Mesothelial cell of epicardium (in vitro differentiated cells): Measurements from ENCODE around the gene PEX5L. TPM values are rescaled to one million over a fixed set of nuclear protein-coding genes. Genes with fewer than 3 reads are reported as not detected.

Experiments
- DNase-seq, 2 experiments: peaks; one replicate each; pipeline ENCODE4 v3.0.0; 2021; ENCODE audit warnings: low spot score in 2 of 2; ENCODE audit not compliant: unreplicated experiment in 2 of 2
- H3K27ac Mint-ChIP-seq: 2 replicates; pipeline ENCODE4 v1.8.0; 2021; ENCODE audit warnings: mixed read lengths
- H3K27me3 Mint-ChIP-seq: 2 replicates; pipeline ENCODE4 v1.8.0; 2021; ENCODE audit warnings: low read depth, mixed read lengths
- H3K36me3 Mint-ChIP-seq: 2 replicates; pipeline ENCODE4 v1.8.0; 2021; ENCODE audit warnings: mixed read lengths
- H3K4me1 Mint-ChIP-seq: 2 replicates; pipeline ENCODE4 v1.8.0; 2021; ENCODE audit warnings: mixed read lengths
- H3K4me3 Mint-ChIP-seq: 2 replicates; pipeline ENCODE4 v1.8.0; 2021; ENCODE audit warnings: mild to moderate bottlenecking, moderate library complexity, mixed read lengths
- H3K9me3 Mint-ChIP-seq: 2 replicates; pipeline ENCODE4 v1.8.0; 2021; ENCODE audit warnings: mixed read lengths
- total RNA-seq: library from RNA; stranded (reverse); gene quantifications from 3 replicates; pipeline ENCODE4 v1.2.1, GENCODE V29; 2021
- TF ChIP-seq, protein P1 (sequence below): fragments of 200-600 bp; sonication (generic); IDR thresholded peaks from one replicate; pipeline ENCODE4 v1.5.0; 2021; ENCODE audit warnings: antibody characterized with exemption; ENCODE audit not compliant: unreplicated experiment

The PEX5L gene
- total RNA-seq, 1 donor from 2014 or later = 0.04 TPM

DNA sequence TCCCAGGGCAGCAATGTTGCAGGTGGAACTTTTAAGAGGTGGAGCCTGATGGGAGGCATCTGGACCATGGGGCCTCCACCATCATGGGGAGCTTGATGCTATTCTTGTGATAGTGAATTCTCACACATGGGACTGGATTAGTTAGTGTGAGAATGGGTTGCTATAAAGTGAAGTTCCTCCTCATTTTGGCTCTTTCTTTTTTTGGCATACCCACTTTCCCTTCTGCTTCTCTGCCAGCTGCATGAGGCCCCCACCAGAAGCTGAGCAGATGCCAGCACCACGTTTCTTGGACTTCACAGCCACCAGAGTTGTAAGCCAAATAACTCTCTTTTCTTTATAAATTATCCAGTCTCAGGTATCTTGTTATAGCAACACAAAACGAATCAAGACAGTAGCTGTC lies 101.0 kb downstream of the PEX5L start:
- no peak for DNase-seq
- TF ChIP-seq, protein P1, sequence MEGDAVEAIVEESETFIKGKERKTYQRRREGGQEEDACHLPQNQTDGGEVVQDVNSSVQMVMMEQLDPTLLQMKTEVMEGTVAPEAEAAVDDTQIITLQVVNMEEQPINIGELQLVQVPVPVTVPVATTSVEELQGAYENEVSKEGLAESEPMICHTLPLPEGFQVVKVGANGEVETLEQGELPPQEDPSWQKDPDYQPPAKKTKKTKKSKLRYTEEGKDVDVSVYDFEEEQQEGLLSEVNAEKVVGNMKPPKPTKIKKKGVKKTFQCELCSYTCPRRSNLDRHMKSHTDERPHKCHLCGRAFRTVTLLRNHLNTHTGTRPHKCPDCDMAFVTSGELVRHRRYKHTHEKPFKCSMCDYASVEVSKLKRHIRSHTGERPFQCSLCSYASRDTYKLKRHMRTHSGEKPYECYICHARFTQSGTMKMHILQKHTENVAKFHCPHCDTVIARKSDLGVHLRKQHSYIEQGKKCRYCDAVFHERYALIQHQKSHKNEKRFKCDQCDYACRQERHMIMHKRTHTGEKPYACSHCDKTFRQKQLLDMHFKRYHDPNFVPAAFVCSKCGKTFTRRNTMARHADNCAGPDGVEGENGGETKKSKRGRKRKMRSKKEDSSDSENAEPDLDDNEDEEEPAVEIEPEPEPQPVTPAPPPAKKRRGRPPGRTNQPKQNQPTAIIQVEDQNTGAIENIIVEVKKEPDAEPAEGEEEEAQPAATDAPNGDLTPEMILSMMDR = no peak
- no peaks in the 10 kb centered on the region for H3K36me3 Mint-ChIP-seq
- H3K4me1 Mint-ChIP-seq = no peaks in the 10 kb centered on the region
- no peaks in the 10 kb centered on the region for H3K9me3 Mint-ChIP-seq
- peaks cover 17% of the 10 kb centered on the region for H3K27me3 Mint-ChIP-seq
- no peak overlapping the region for H3K27ac Mint-ChIP-seq
- H3K4me3 Mint-ChIP-seq = no peak overlapping the region

DNA sequence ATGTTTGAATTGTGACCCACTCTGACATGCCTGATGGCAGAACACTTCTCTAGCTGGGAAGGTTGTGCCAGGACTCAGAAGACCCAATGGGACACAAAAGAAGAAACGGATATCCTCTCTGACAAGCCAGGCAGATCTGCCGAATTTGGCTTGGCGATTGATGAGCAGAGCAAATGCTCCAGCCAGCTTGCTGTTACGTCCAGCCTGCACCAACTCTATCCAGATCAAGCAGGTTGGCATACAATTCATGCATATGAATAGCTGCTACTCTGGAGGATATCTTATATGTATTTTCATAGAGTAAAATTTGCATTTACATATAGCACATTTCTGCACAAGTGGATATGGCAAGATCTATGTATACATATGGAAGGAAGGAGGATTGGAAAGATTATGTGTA lies 102.8 kb downstream of the PEX5L start:
- no peak overlapping the region for H3K4me3 Mint-ChIP-seq
- H3K36me3 Mint-ChIP-seq = no peaks in the 10 kb centered on the region
- H3K27me3 Mint-ChIP-seq = peaks cover 18% of the 10 kb centered on the region
- no peak overlapping the region for H3K27ac Mint-ChIP-seq
- TF ChIP-seq, protein P1 = no peak
- DNase-seq = no peak
- H3K4me1 Mint-ChIP-seq = no peaks in the 10 kb centered on the region
- H3K9me3 Mint-ChIP-seq = no peaks in the 10 kb centered on the region

DNA sequence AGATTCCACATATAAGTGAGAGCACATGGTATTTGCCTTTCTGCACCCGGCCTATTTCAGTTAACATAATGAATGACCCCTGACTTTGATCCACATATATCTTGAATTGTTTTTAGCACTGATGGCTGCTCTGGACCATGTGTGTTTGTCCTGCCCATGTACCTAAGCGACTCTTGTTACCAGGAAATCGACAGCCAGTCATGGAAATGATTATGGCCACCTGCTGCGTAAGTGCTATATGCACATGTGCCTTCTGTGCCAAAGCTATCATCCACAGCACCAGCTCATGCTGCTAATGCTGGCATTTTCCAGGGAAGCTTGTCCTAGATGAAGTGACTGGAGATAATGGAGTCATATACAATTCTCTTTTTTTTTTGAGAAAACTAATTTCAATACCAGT lies 103.7 kb downstream of the PEX5L start:
- no peaks in the 10 kb centered on the region for H3K36me3 Mint-ChIP-seq
- no peaks in the 10 kb centered on the region for H3K9me3 Mint-ChIP-seq
- H3K27me3 Mint-ChIP-seq = peaks cover 15% of the 10 kb centered on the region
- no peaks in the 10 kb centered on the region for H3K4me1 Mint-ChIP-seq
- no peak overlapping the region for H3K4me3 Mint-ChIP-seq
- H3K27ac Mint-ChIP-seq = no peak overlapping the region
- DNase-seq = no peak
- TF ChIP-seq, protein P1 = no peak

DNA sequence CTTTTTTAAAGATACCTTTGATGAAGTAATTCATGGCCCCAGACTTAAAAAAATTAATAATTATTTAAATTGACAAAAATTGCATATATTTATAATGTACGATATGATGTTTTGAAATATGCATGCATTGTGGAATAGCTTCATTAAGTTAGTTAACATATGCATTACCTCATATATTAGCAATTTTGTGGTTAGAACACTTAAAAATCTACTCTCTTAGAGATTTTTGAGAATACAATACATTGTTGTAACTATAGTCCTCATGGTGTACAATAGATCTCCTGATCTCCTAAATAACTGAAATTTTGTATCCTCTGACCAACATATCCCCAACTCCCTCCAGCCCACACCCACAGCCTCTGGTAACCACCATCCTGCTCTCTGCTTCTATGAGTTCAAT lies 104.1 kb downstream of the PEX5L start:
- H3K4me3 Mint-ChIP-seq = no peak overlapping the region
- H3K9me3 Mint-ChIP-seq = no peaks in the 10 kb centered on the region
- peaks cover 13% of the 10 kb centered on the region for H3K27me3 Mint-ChIP-seq
- no peaks in the 10 kb centered on the region for H3K36me3 Mint-ChIP-seq
- TF ChIP-seq, protein P1 = no peak
- no peak for DNase-seq
- no peak overlapping the region for H3K27ac Mint-ChIP-seq
- no peaks in the 10 kb centered on the region for H3K4me1 Mint-ChIP-seq

DNA sequence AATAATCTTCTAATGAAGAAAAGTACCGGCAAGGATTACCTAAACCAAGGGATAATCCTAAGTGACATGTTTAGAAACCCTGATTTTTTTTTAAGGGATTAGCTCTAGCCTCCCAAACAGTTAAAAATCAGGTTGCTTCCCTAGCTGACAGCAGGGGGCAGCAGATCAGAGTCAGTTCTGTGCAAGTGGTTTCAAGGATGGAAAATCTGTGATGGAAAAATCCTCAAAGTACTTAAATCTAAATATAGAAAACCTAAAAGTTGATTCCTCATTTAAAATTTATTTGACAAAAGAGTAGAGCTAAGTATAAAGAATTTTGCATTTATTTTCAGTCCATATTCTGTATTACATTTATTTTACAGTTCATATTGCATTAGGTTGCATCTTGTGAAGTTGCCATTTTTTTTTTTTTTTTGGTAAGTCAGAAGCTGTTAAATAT lies 107.6 kb downstream of the PEX5L start:
- no peaks in the 10 kb centered on the region for H3K9me3 Mint-ChIP-seq
- H3K4me3 Mint-ChIP-seq = no peak overlapping the region
- H3K27ac Mint-ChIP-seq = no peak overlapping the region

DNA sequence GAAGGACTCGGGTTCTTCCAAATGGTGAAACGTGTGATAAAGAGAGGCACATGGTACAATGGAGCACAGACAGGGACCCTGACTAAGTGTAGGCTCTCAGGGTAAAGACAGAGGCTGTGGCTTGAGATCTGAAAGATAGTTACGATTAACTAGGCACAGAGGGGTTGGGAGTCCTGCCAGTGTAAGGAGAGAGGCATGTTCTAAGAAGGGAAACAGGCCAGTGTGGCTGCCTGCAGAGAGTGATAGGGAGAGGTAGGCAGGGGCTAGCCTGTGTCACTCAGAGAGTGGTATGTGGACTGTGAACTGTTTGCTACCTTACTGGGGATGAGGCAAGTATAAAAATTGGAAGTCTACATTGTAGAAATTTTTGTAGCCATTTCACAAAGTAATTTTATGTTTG lies 109.5 kb downstream of the PEX5L start:
- H3K27me3 Mint-ChIP-seq = peaks cover 21% of the 10 kb centered on the region
- no peaks in the 10 kb centered on the region for H3K36me3 Mint-ChIP-seq
- H3K27ac Mint-ChIP-seq = no peak overlapping the region
- no peaks in the 10 kb centered on the region for H3K9me3 Mint-ChIP-seq
- DNase-seq = no peak
- TF ChIP-seq, protein P1 = no peak
- no peak overlapping the region for H3K4me3 Mint-ChIP-seq
- no peaks in the 10 kb centered on the region for H3K4me1 Mint-ChIP-seq

More for the DNA sequence above, 107.6 kb downstream of the PEX5L start:
- H3K27me3 Mint-ChIP-seq = peaks cover 22% of the 10 kb centered on the region
- TF ChIP-seq, protein P1 = peak; percentile 69
- H3K36me3 Mint-ChIP-seq = no peaks in the 10 kb centered on the region
- no peaks in the 10 kb centered on the region for H3K4me1 Mint-ChIP-seq
- peak in 1 of 2 experiments; percentile 56 for DNase-seq
